Measurements from ENCODE around the gene AMBP. TPM values are rescaled to one million over a fixed set of nuclear protein-coding genes. Genes with fewer than 3 reads are reported as not detected.

Gene AMBP
- total and polyA plus RNA-seq, 2 of the 13 experiments (the other 11 are each of a cell fraction or from before 2014, with no cell fraction given) = 1,510 to 2,580 TPM

DNA sequence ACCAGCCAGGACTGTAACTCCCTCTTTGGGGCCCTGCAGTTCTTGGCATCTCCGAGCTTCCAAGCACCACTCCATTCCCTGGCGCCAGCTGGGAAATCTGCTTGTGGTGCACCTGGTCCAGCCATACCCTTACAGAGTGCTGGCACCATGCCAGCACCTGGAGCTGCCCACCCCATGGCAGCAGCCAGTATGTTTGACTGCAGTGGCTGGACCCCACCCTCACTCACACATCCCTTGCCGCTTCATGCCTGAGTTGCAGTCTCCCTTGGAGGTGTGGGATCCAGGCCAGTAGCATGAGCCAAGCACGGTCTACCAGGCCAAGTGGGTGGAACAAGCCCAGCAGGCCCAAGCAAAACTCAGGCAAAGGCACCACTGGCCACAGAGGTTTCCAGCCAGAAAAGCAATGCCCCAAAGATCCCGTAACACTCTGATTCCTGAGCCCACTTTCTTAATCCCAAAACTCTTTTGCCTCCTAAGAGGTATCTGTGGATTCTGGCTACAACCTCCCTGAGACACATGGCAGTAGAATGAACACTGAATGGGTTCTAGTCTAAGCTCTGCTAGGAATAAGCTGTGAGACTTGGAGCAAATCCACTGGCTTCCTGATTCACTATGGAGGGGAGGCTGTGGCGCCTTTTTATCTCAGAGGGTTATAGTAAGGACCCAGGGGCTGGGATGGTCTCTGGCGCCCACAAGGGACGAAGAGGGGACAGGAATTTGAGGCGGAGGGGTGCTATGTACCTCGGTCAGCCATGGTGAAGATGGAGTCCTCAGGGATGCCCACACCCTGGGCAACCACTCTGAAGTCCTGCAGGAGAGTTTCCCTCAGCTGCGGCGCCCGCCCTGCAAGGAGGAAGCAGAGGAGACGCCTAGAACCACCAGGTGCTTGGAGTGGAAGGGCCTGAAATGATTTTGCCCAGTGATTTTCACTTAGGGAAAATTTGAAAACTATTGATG is 5.6 kb downstream of the AMBP start:
- H3K4me1 ChIP-seq (ENCODE audit: insufficient read depth, low read length) = peaks cover 87% of the 10 kb centered on the region
- no peak overlapping the region; a peak in 1 of 6 replicates for H3K4me3 ChIP-seq (replicated peaks in 1 of 3; ENCODE audit: insufficient read depth in 1 of 3, low read depth in 2 of 3, low read length in 3 of 3)
- DNase-seq (ENCODE audit: low spot score) (no peak), FAIRE-seq (no peak), ATAC-seq (no peak)
- CTCF ChIA-PET (ENCODE audit: low intra/inter-chr PET ratio, low total read pairs) = no interaction called here
- intact Hi-C loops (cut with micrococcal nuclease; ENCODE audit: unreplicated experiment) (no loop called here), in situ Hi-C loops (cut with HindIII; ENCODE audit: extremely low pct_ligation_motif_present, low pct_unique_long_range_greater_than_20kb) (no loop called here)
- no TSS peak for BruUV-seq (replicated peaks)
- WGBS (ENCODE audit: low lambda C conversion rate) = 94% methylated on average over 11 of the region's 14 CpGs
- no peak overlapping the region for H3K27ac ChIP-seq (ENCODE audit: extremely low read length, insufficient read depth, low read length)
- no peak overlapping the region for H3K9ac ChIP-seq (ENCODE audit: insufficient read depth, low read depth, low read length)
- POLR2A ChIA-PET = interaction anchor here (0.7 to 3.0 kb wide), 7 partner anchors 9 to 218 kb away, joined by 3 to 26 read pairs (median 3); partner anchors contain the start of gene KIF12
- H4K20me1 ChIP-seq (ENCODE audit: insufficient read depth, low read length) = peaks cover 82% of the 10 kb centered on the region
- H3K9me3 ChIP-seq (ENCODE audit: low read length) = no peaks in the 10 kb centered on the region
- H3K79me2 ChIP-seq (ENCODE audit: insufficient read depth, low read length) = peaks cover 71% of the 10 kb centered on the region
- H3K27me3 ChIP-seq (ENCODE audit: control insufficient read depth in 1 of 2, insufficient read depth in 2 of 2, low read length in 2 of 2) = no peaks in the 10 kb centered on the region; a peak in 1 of 5 replicates
- H3K4me2 ChIP-seq (ENCODE audit: low read depth, low read length) = peak overlapping the region; percentile 48
- H3K36me3 ChIP-seq (replicated peaks in 1 of 2; ENCODE audit: control insufficient read depth in 1 of 2, insufficient read depth in 2 of 2, low read length in 2 of 2) = peaks cover 37 to 82% of the 10 kb centered on the region in 2 experiments
- no peak overlapping the region for H2AFZ ChIP-seq (ENCODE audit: low read length)
- TF ChIP-seq RBFOX2 (IDR thresholded peaks at IDR 0.05; ENCODE audit: low read depth, low read length) (peak; percentile 36; the same call in 1 of the 2 replicates), MXI1 (IDR thresholded peaks at IDR 0.05; ENCODE audit: borderline replicate concordance, low read depth, low read length) (no peak), POLR2G (IDR thresholded peaks at IDR 0.05; ENCODE audit: low read depth, low read length) (peak; percentile 25), KDM5B (CRISPR knock-in tag; IDR thresholded peaks at IDR 0.05; ENCODE audit: borderline replicate concordance) (0 out of 2 replicates have a peak, but pooled peaks have one; percentile 20), AGO2 (optimal IDR thresholded peaks at IDR 0.05; ENCODE audit: low read depth, low read length) (peak; percentile 77), YEATS4 (CRISPR knock-in tag; IDR thresholded peaks at IDR 0.05; ENCODE audit: borderline replicate concordance) (no peak)
- TF ChIP-seq, protein P1, sequence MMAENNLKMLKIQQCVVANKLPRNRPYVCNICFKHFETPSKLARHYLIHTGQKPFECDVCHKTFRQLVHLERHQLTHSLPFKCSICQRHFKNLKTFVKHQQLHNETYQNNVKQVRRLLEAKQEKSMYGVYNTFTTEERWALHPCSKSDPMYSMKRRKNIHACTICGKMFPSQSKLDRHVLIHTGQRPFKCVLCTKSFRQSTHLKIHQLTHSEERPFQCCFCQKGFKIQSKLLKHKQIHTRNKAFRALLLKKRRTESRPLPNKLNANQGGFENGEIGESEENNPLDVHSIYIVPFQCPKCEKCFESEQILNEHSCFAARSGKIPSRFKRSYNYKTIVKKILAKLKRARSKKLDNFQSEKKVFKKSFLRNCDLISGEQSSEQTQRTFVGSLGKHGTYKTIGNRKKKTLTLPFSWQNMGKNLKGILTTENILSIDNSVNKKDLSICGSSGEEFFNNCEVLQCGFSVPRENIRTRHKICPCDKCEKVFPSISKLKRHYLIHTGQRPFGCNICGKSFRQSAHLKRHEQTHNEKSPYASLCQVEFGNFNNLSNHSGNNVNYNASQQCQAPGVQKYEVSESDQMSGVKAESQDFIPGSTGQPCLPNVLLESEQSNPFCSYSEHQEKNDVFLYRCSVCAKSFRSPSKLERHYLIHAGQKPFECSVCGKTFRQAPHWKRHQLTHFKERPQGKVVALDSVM (CRISPR knock-in tag; IDR thresholded peaks at IDR 0.05) = no peak
- TF ChIP-seq, protein P2, sequence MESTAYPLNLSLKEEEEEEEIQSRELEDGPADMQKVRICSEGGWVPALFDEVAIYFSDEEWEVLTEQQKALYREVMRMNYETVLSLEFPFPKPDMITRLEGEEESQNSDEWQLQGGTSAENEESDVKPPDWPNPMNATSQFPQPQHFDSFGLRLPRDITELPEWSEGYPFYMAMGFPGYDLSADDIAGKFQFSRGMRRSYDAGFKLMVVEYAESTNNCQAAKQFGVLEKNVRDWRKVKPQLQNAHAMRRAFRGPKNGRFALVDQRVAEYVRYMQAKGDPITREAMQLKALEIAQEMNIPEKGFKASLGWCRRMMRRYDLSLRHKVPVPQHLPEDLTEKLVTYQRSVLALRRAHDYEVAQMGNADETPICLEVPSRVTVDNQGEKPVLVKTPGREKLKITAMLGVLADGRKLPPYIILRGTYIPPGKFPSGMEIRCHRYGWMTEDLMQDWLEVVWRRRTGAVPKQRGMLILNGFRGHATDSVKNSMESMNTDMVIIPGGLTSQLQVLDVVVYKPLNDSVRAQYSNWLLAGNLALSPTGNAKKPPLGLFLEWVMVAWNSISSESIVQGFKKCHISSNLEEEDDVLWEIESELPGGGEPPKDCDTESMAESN (CRISPR knock-in tag; conservative IDR thresholded peaks at IDR 0.05) = no peak
- TF ChIP-seq, protein P3, sequence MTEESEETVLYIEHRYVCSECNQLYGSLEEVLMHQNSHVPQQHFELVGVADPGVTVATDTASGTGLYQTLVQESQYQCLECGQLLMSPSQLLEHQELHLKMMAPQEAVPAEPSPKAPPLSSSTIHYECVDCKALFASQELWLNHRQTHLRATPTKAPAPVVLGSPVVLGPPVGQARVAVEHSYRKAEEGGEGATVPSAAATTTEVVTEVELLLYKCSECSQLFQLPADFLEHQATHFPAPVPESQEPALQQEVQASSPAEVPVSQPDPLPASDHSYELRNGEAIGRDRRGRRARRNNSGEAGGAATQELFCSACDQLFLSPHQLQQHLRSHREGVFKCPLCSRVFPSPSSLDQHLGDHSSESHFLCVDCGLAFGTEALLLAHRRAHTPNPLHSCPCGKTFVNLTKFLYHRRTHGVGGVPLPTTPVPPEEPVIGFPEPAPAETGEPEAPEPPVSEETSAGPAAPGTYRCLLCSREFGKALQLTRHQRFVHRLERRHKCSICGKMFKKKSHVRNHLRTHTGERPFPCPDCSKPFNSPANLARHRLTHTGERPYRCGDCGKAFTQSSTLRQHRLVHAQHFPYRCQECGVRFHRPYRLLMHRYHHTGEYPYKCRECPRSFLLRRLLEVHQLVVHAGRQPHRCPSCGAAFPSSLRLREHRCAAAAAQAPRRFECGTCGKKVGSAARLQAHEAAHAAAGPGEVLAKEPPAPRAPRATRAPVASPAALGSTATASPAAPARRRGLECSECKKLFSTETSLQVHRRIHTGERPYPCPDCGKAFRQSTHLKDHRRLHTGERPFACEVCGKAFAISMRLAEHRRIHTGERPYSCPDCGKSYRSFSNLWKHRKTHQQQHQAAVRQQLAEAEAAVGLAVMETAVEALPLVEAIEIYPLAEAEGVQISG (CRISPR knock-in tag; IDR thresholded peaks at IDR 0.05) = peak; percentile 28; the same call in 1 of the 2 replicates
- TF ChIP-seq, protein P4, sequence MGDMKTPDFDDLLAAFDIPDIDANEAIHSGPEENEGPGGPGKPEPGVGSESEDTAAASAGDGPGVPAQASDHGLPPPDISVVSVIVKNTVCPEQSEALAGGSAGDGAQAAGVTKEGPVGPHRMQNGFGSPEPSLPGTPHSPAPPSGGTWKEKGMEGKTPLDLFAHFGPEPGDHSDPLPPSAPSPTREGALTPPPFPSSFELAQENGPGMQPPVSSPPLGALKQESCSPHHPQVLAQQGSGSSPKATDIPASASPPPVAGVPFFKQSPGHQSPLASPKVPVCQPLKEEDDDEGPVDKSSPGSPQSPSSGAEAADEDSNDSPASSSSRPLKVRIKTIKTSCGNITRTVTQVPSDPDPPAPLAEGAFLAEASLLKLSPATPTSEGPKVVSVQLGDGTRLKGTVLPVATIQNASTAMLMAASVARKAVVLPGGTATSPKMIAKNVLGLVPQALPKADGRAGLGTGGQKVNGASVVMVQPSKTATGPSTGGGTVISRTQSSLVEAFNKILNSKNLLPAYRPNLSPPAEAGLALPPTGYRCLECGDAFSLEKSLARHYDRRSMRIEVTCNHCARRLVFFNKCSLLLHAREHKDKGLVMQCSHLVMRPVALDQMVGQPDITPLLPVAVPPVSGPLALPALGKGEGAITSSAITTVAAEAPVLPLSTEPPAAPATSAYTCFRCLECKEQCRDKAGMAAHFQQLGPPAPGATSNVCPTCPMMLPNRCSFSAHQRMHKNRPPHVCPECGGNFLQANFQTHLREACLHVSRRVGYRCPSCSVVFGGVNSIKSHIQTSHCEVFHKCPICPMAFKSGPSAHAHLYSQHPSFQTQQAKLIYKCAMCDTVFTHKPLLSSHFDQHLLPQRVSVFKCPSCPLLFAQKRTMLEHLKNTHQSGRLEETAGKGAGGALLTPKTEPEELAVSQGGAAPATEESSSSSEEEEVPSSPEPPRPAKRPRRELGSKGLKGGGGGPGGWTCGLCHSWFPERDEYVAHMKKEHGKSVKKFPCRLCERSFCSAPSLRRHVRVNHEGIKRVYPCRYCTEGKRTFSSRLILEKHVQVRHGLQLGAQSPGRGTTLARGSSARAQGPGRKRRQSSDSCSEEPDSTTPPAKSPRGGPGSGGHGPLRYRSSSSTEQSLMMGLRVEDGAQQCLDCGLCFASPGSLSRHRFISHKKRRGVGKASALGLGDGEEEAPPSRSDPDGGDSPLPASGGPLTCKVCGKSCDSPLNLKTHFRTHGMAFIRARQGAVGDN (CRISPR knock-in tag; IDR thresholded peaks at IDR 0.05) = peak; percentile 50
